ENCODE results near the gene RAG2. TPM values are rescaled to one million over a fixed set of nuclear protein-coding genes. Genes with fewer than 3 reads are reported as not detected.

RAG2 gene
- total RNA-seq, 4 donors from 2014 or later: not detected

DNA sequence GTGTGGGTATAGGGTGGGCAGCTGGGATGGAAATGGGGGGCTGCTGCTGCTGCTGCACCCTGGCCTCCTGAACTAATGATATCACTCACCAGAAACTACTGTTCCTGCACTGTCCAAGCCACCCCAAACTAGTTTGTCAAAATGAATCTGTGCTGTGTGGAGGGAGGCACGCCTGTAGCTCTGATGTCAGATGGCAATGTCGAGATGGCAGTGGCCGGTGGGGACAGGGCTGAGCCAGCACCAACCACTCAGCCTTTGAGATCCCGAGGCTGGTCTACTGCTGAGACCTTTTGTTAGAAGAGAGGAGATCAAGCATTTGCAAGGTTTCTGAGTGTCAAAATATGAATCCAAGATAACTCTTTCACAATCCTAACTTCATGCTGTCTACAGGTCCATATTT lies 28.9 kb downstream of the RAG2 start:
- no peak for TF ChIP-seq POLR2A (IDR thresholded peaks at IDR 0.05)
- TF ChIP-seq, protein P1, sequence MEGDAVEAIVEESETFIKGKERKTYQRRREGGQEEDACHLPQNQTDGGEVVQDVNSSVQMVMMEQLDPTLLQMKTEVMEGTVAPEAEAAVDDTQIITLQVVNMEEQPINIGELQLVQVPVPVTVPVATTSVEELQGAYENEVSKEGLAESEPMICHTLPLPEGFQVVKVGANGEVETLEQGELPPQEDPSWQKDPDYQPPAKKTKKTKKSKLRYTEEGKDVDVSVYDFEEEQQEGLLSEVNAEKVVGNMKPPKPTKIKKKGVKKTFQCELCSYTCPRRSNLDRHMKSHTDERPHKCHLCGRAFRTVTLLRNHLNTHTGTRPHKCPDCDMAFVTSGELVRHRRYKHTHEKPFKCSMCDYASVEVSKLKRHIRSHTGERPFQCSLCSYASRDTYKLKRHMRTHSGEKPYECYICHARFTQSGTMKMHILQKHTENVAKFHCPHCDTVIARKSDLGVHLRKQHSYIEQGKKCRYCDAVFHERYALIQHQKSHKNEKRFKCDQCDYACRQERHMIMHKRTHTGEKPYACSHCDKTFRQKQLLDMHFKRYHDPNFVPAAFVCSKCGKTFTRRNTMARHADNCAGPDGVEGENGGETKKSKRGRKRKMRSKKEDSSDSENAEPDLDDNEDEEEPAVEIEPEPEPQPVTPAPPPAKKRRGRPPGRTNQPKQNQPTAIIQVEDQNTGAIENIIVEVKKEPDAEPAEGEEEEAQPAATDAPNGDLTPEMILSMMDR (IDR thresholded peaks at IDR 0.05): no peak
- H3K4me1 ChIP-seq: no peaks in the 10 kb centered on the region
- H3K36me3 ChIP-seq: no peaks in the 10 kb centered on the region
- H3K9me3 ChIP-seq: no peaks in the 10 kb centered on the region
- no peak overlapping the region for H3K4me3 ChIP-seq
- no peak overlapping the region for H3K27ac ChIP-seq
- no peak for DNase-seq
- no peaks in the 10 kb centered on the region for H3K27me3 ChIP-seq

DNA sequence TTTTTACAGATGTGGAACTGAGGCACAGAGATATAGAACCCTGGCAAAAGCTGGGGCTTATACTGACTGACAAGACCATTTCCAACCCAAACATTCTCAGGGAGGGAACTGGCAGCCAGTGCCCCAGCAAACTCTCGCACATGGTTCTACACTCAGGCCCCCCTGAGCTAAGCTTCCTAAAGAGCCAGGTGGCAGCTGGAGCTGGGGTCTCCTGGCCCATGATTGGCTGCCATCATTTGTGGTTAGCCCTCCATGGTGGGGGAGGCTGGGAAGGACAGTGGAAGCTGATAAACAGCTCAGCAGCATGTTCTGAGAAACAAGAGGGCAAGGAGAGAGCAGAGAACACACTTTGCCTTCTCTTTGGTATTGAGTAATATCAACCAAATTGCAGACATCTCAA lies 30.3 kb downstream of the RAG2 start, which contains the start of gene RAG1:
TSS of gene RAG1 (plus strand) at position 314 of the 400 bp plus-strand sequence. CDS start 5,298 bp downstream, outside the sequence.
- no peak for TF ChIP-seq POLR2A (IDR thresholded peaks at IDR 0.05)
- TF ChIP-seq, protein P1 (IDR thresholded peaks at IDR 0.05): no peak
- H3K27me3 ChIP-seq: no peaks in the 10 kb centered on the region
- DNase-seq: no peak

DNA sequence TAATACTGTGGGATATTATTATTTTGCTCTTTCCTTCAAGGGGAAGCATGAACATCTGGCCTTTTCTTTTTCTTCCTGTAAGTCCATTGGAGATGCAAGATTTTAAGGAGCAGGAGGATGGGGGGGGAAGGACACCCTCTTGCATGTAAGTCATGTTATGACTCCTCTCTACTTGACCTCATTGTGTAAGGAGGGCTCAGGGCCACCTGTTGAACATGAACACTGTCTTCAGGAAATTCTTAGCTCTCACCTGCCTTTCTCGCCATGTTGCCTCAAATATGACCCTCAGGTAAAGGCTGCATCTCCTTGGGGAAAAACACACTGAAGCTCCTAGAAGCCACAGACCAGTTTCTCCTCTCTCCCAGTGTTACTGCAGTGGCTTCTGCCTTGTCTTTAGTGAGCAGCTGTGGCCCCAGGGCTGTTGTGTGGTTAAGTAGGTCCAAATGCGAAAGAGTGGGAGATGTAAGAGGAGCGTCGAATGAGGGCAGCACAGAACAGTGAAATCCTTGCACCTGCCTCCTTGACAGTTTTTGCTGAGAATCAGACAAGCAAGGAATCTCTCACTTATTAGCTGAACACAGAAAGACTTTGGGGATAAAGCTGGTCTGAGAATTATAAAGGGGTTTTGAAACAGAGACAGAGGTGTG lies 31.5 kb downstream of the RAG2 start:
- TF ChIP-seq, protein P1 (IDR thresholded peaks at IDR 0.05): no peak
- TF ChIP-seq POLR2A (IDR thresholded peaks at IDR 0.05): no peak
- Histone ChIP-seq H3K36me3 (no peaks in the 10 kb centered on the region), H3K27me3 (no peaks in the 10 kb centered on the region), H3K4me3 (no peak overlapping the region), H3K27ac (no peak overlapping the region), H3K9me3 (no peaks in the 10 kb centered on the region), H3K4me1 (no peaks in the 10 kb centered on the region)
- no peak for DNase-seq

More for the DNA sequence above, 30.3 kb downstream of the RAG2 start, which contains the start of gene RAG1:
- H3K4me1 ChIP-seq: no peaks in the 10 kb centered on the region
- H3K36me3 ChIP-seq: no peaks in the 10 kb centered on the region
- H3K9me3 ChIP-seq: no peaks in the 10 kb centered on the region
- no peak within 1 kb of the TSS for H3K4me3 ChIP-seq
- H3K27ac ChIP-seq: no peak within 1 kb of the TSS

DNA sequence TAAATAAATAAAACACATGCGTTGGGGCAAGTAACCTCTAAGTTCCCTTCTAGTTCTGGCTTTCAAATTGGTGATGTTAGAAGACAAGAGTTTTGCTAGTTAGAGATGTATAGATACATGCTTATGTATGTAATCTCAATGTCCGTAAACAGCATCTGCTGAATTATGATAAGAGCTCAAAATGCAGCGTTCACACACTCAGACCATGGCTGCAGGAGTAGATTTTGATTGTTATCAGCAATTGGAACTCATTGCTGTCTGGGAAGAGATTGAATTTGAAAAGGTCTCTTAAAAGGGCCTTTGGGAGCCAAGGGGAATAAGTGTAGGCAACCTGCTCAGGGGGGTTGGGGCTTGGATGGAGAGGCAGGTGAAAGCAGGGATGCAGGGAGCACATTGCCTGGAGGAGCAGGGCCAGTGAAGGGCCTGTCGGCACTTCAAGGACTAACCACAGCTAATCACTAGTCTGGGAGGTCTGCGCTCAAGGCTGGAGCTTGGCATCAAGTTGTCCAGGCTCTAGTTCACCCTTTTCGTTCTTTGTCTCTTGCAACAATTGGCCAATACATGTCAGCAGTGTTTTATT lies 32.9 kb downstream of the RAG2 start:
- DNase-seq: no peak
- Histone ChIP-seq H3K9me3 (no peaks in the 10 kb centered on the region), H3K27ac (no peak overlapping the region), H3K4me1 (no peaks in the 10 kb centered on the region), H3K36me3 (no peaks in the 10 kb centered on the region), H3K4me3 (peak overlapping the region in 1 of 4 donors; percentile 43), H3K27me3 (no peaks in the 10 kb centered on the region)
- TF ChIP-seq POLR2A (IDR thresholded peaks at IDR 0.05): no peak
- TF ChIP-seq, protein P1 (IDR thresholded peaks at IDR 0.05): no peak

DNA sequence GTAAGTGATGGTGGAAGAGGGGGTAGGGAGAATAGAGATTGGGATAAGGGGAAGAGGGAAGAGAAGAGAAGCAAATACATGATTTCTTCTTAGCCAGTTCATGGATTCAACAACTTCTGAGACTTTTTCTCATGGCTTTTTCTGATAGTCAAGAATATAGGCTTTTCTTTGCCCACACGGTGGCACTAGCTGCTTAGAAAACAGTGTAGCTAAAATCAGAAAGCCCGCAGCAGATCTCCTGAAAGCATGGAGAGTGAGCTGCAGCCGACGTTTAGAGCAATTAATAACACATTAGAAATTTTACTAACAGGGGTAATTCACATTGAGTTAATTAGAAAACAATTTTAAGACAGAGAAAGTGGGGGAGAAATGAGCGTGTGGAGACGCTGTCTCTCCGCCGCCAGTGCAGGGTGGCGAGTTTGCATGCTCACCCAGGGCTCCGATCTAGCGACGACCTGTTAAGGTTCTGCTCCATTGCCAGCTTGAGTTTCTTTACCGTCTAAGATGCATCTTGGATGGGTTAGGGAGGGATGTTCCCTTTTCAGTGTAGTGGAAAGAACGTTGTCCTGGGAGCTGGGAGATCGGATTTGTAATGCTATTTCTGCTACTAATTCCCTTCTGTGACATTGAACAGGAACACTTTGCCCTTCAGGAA lies 33.5 kb downstream of the RAG2 start:
- TF ChIP-seq, protein P1 (IDR thresholded peaks at IDR 0.05): peak in 5 of 6 experiments; percentile 23 to 71 (median 67)
- no peak for TF ChIP-seq POLR2A (IDR thresholded peaks at IDR 0.05)
- Histone ChIP-seq H3K4me1 (no peaks in the 10 kb centered on the region), H3K27ac (no peak overlapping the region), H3K4me3 (peak overlapping the region in 2 of 4 donors; percentile 36 to 43), H3K9me3 (no peaks in the 10 kb centered on the region), H3K36me3 (no peaks in the 10 kb centered on the region), H3K27me3 (no peaks in the 10 kb centered on the region)
- DNase-seq: peak in 2 of 3 donors; percentile 17 to 64

Measured in Peyer's patch (tissue), 4 donors.